D721Med (cell line): ENCODE measurements around the gene FAM181A.

Experiments used
- DNase-seq: peaks from one replicate; pipeline ENCODE4 v3.0.0; 2011; ENCODE audit warnings: low spot score; ENCODE audit not compliant: insufficient read length
- FAIRE-seq: peaks from 2 replicates; lab custom pipeline; 2011; peaks lifted over from hg19 to GRCh38; lab: Jason Lieb, UNC
- CTCF ChIP-seq: IDR thresholded peaks from 2 replicates; pipeline ENCODE4 v1.5.1; 2012; ENCODE audit warnings: mild to moderate bottlenecking, control low read depth; ENCODE audit not compliant: insufficient read depth; ENCODE audit errors: missing control alignments

Gene FAM181A

GRCh38 chr14:93926873-93927799 is at the start of gene FAM181A:
Gene FAM181A (plus strand): TSS chr14:93927344. CDS start chr14:93928286, 942 bp downstream.
- FAIRE-seq (no peak), DNase-seq (no peak)
- no peak for TF ChIP-seq CTCF

GRCh38 chr14:93878212-93878611 is 48.9 kb upstream of the FAM181A start:
- DNase-seq (no peak), FAIRE-seq (no peak)
- TF ChIP-seq CTCF: no peak

- no peak for DNase-seq
- no peak for TF ChIP-seq CTCF
- FAIRE-seq: no peak
Measured at GRCh38 chr14:93878871-93879270, 48.3 kb upstream of the FAM181A start.

GRCh38 chr14:93879362-93879983 is 47.7 kb upstream of the FAM181A start:
- no peak for DNase-seq
- FAIRE-seq: no peak
- TF ChIP-seq CTCF: no peak

- no peak for TF ChIP-seq CTCF
- FAIRE-seq: no peak
- DNase-seq: no peak
Measured at GRCh38 chr14:93880021-93880820, 46.9 kb upstream of the FAM181A start.

- FAIRE-seq (no peak), DNase-seq (no peak)
- TF ChIP-seq CTCF: no peak
Measured at GRCh38 chr14:93884950-93885349, 42.2 kb upstream of the FAM181A start.
